Mucosa of rectum (tissue), 2 donors: ENCODE data around the gene POLR3H.
"Not testable (repeated sequence)": the region's sequence is repeated elsewhere in the genome, so short reads cannot be mapped to it uniquely, and the experiment has no call there.

ENCODE experiments used
- H3K27ac ChIP-seq, 2 donors: one replicate each; pipeline ENCODE4 v1.7.0; 2013; ENCODE audit warnings: inconsistent platforms in 2 of 2, low read depth in 2 of 2, low read length in 2 of 2
- H3K27me3 ChIP-seq, 2 donors: one replicate each; pipeline ENCODE4 v1.7.0; 2013; ENCODE audit warnings: low read length in 2 of 2; ENCODE audit not compliant: control insufficient read depth in 2 of 2, insufficient read depth in 2 of 2
- H3K36me3 ChIP-seq, 2 donors: one replicate each; pipeline ENCODE4 v1.7.0; 2013; ENCODE audit warnings: low read length in 2 of 2; ENCODE audit not compliant: control insufficient read depth in 2 of 2, insufficient read depth in 2 of 2
- H3K4me1 ChIP-seq, 2 donors: one replicate each; pipeline ENCODE4 v1.7.0; 2013; ENCODE audit warnings: low read length in 2 of 2, mild to moderate bottlenecking in 1 of 2; ENCODE audit not compliant: control insufficient read depth in 2 of 2, insufficient read depth in 2 of 2
- H3K4me3 ChIP-seq, 2 donors: one replicate each; pipeline ENCODE4 v1.7.0; 2013; ENCODE audit warnings: low read length in 2 of 2
- H3K9ac ChIP-seq, 2 donors: one replicate each; pipeline ENCODE4 v1.7.0; 2013; ENCODE audit warnings: low read length in 2 of 2, low read depth in 1 of 2, mild to moderate bottlenecking in 1 of 2
- H3K9me3 ChIP-seq, 2 donors: one replicate each; pipeline ENCODE4 v1.7.0; 2013; ENCODE audit warnings: low read length in 2 of 2; ENCODE audit not compliant: control insufficient read depth in 2 of 2
- donor health status: healthy.
- donor health status: Normal muscosa, but diverticular disease.

The POLR3H gene

DNA sequence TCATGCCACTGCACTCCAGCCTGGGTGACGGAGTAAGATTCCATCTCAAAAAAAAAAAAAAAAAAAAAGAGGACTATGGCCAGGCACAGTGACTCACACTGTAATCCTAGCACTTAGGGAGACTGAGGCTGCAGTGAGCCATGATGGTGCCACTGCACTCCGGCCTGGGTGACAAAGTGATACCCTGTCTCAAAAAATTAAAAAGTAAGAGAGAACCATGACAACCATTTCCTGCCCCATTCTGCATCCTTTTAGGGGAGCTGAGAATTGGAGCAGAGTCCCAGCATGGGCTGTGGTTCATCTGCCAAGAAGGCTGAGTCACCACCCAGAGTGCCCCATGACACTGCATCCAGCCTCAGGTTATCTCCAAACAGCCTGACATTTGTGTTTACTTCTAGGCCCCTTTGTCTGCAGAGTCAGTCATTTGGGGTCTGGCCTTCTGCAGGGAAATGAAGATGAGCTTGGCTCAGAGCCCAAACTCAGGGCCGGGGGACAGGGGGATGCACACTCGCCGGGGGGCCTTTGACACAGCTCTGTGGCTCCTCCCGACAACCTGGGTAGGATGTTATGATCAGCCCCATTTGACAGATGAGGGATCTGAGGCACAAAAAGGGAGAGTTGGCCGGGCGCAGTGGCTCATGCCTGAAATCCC lies 21.3 kb upstream of the POLR3H start:
- Histone ChIP-seq H3K27me3 (peaks cover 0 to 8% of the 10 kb centered on the region in 2 donors), H3K36me3 (no peaks in the 10 kb centered on the region), H3K27ac (no peak overlapping the region), H3K4me3 (no peak overlapping the region), H3K9ac (no peak overlapping the region), H3K9me3 (no peaks in the 10 kb centered on the region), H3K4me1 (no peaks in the 10 kb centered on the region)

DNA sequence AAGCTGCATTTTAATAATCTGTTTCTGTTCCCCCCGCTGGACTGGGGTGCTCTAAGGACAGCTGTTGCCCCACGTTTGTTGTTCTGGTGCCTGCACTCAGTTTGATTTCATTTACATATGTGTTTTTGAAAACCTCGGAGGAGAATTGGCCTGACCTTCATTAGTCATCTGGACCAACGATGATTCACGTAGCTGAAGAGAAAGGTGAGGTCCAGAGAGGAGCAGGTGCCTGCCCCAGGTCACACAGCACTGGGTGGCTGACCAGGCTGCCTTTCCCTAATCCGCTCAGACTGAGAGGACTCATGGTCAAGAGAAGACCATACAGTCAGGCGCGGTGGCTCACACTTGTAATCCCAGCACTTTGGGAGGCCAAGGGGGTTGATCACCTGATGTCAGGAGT lies 20.3 kb upstream of the POLR3H start:
- Histone ChIP-seq H3K9me3 (no peaks in the 10 kb centered on the region), H3K9ac (no peak overlapping the region), H3K4me3 (no peak overlapping the region), H3K27me3 (peaks cover 0 to 8% of the 10 kb centered on the region in 2 donors), H3K4me1 (no peaks in the 10 kb centered on the region), H3K27ac (no peak overlapping the region), H3K36me3 (no peaks in the 10 kb centered on the region)

DNA sequence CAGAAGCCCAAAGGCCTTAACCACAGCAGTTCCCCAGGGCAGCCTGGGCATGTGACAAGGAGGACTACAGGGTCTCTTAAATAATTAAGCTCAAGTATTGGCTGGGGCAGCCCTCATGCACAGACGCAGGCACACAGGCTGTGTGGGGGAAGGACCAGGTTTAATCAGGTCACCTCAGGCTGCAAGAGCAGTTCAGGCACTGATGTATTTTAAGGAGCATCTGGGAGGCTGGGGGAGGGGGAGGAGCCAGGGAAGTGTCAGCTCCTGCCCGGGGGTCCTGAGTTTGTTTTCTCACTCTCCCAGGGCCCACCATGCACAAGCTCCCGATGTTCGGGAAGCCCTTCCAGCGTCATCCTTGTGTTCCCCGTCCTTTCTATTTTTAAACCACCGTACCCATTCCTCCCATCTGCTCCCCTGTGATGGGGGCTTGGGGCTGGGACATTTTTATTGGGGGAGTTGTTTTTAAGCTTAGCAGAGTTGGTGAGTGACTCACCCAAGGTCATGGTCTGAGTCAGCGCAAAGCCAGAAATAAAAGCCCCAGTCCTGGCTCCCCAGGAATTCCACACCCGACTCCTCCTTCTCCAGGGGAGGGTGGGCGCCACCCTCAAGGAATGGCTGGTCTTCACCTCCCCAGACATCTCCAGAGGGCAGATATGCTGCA lies 18.9 kb upstream of the POLR3H start:
- H3K4me1 ChIP-seq: no peaks in the 10 kb centered on the region
- H3K27me3 ChIP-seq: peaks cover 0 to 8% of the 10 kb centered on the region in 2 donors
- no peak overlapping the region for H3K9ac ChIP-seq
- no peaks in the 10 kb centered on the region for H3K36me3 ChIP-seq
- no peak overlapping the region for H3K4me3 ChIP-seq
- no peak overlapping the region for H3K27ac ChIP-seq
- no peaks in the 10 kb centered on the region for H3K9me3 ChIP-seq

DNA sequence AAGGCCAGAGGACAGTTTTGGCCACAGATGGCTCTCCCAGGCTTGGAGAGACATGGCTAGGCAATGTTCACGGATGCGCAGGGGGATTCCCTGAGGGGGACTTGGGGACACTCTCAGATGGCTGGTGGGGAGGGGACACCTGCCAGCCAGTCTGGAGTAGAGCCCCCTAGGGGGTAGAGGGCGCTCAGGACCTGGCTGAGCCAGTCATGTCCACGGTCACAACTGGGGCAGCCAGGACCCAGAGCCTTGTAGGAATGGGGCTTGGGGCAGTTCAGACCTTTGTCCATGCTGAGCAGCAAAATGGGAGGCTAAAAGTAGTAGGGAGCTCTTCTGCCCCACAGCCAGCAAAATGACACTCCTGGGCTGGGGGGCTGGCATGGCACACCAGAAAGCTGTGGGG lies 18.2 kb upstream of the POLR3H start:
- H3K4me3 ChIP-seq: no peak overlapping the region
- no peak overlapping the region for H3K9ac ChIP-seq

DNA sequence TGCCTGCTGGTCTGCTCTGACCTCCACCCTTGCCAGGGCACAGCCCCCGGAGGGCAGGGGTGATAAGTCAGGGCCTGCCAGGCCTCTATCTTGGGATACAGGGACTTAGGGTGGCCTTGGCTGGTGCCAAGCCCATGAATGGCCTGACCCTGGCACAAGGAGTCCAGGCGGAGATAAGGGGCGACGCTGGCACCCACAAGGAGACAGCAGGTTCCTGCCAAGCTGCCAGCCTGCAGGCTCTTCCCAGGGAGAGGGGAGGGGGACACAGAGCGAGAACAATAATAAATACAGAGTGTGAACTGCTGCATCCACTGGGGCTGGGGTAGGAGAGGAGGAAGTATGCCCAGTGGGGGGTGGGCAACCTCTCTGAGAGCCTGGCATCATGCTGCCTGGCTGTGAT lies 17.5 kb upstream of the POLR3H start:
- no peak overlapping the region for H3K9ac ChIP-seq
- peaks cover 2 to 3% of the 10 kb centered on the region in 2 donors for H3K4me1 ChIP-seq
- peaks cover 0 to 8% of the 10 kb centered on the region in 2 donors for H3K27me3 ChIP-seq
- H3K4me3 ChIP-seq: no peak overlapping the region
- H3K36me3 ChIP-seq: no peaks in the 10 kb centered on the region
- H3K9me3 ChIP-seq: no peaks in the 10 kb centered on the region
- H3K27ac ChIP-seq: no peak overlapping the region

More for the DNA sequence above, 18.2 kb upstream of the POLR3H start:
- Histone ChIP-seq H3K4me1 (peaks cover 0 to 2% of the 10 kb centered on the region in 2 donors), H3K27ac (no peak overlapping the region), H3K36me3 (no peaks in the 10 kb centered on the region), H3K9me3 (no peaks in the 10 kb centered on the region), H3K27me3 (peaks cover 0 to 8% of the 10 kb centered on the region in 2 donors)

DNA sequence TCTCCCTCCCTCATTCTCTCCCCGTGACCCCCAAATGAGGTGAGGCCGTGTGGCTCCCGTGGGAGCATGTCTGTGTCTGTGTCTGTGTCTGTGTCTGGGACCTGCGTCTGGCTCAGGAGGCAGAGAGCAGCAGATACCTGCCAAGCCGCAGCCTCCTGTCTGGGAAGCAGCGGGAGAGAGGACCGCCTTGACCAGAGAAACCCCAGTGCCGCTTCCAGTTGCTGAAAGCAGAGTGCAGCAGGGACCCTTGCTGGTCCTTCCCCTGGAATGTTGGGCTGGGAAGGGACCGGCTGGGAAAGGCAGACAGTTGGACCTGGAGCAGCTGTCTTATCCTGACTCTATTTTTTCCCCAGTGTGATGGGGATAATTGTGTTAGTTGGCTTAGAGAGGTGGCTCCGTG lies 17.1 kb upstream of the POLR3H start:
- peaks cover 2 to 3% of the 10 kb centered on the region in 2 donors for H3K4me1 ChIP-seq
- H3K4me3 ChIP-seq: peak overlapping the region in 1 of 2 donors; percentile 28
- no peak overlapping the region for H3K27ac ChIP-seq
- H3K9me3 ChIP-seq: no peaks in the 10 kb centered on the region
- peaks cover 0 to 8% of the 10 kb centered on the region in 2 donors for H3K27me3 ChIP-seq
- no peak overlapping the region for H3K9ac ChIP-seq
- no peaks in the 10 kb centered on the region for H3K36me3 ChIP-seq

DNA sequence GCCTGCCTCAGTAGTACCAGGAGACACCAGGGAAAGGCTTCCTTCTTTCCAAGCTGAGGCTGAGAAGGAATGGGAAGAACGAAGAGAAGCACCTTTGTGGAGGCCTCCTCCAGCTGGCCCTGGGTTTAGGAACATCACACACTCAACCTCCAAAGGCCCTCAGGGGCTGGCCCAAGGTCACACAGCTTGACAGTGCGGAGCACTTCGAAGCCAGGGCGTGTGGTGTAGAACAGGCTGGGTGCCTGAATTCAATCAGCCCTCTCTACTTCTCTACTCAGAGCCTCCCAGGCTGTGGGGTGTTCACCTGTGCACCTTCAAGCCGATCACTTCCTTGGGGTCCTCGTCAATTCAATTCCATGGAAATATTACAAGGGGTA lies 15.8 kb upstream of the POLR3H start:
- Histone ChIP-seq H3K9me3 (no peaks in the 10 kb centered on the region), H3K9ac (no peak overlapping the region), H3K36me3 (no peaks in the 10 kb centered on the region), H3K4me1 (peaks cover 2 to 3% of the 10 kb centered on the region in 2 donors), H3K27ac (no peak overlapping the region), H3K4me3 (no peak overlapping the region), H3K27me3 (peaks cover 0 to 8% of the 10 kb centered on the region in 2 donors)

DNA sequence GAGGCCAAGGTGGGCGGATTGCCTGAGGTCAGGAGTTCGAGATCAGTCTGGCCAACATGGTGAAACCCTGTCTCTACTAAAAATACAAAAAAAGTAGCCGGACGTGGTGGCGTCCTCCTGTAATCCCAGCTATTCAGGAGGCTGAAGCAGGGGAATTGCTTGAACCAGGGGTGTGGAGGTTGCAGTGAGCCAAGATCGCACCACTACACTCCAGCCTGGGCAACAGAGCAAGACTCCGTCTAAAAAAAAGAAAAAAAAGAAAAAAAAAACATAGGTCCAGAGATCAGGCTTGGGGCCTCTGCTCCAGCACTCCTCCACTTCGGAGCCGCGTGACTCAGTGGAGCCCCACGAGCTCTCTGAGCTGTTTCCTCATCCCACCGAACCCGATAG lies 14.0 kb upstream of the POLR3H start:
- H3K9ac ChIP-seq, H3K4me3 ChIP-seq, H3K27ac ChIP-seq, H3K9me3 ChIP-seq, H3K27me3 ChIP-seq, H3K36me3 ChIP-seq, H3K4me1 ChIP-seq: not testable (repeated sequence)

DNA sequence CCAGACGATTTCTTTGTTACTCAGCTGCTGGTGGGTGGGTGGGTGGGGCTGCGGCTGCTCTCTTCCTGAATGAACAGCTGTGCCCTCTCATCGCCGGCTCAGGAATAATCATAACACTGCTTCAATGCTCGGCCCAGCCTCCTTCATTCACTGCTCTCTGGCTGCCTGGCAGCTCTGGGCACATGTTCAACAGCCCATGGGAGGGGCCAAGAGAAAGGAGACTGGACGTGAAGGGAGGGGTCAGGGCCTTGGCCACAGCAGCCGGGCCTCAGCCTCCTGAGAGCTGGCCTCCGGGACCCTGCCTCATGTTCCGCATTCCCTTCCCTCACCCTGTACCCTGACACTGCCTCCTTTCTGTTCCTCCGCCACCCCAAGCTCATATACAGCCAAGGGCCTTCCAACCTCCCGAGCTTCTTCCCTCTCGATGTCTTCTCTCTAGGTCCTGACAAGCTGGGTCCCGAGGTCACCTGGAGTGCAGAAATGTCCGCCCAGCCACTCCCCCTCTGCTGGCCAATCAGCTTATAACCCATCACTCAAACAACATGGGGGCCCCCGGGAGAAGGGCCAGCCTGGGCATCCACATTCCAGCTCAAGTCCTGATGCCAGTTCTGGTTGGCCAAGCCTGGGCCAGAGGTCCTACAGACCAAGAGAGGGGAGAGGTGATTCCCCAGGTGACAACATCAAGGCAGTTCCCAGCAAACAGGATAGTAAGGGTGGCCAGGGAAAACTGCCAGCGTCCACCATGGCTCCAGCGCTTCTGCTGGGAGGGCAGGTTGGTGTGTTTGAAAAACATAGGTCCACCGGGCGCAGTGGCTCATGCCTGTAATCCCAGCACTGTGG lies 13.4 kb upstream of the POLR3H start:
- H3K36me3 ChIP-seq: no peaks in the 10 kb centered on the region
- H3K27me3 ChIP-seq: peaks cover 0 to 8% of the 10 kb centered on the region in 2 donors
- H3K4me1 ChIP-seq: peaks cover 2 to 3% of the 10 kb centered on the region in 2 donors
- no peaks in the 10 kb centered on the region for H3K9me3 ChIP-seq
- peak overlapping the region; percentile 17 to 35 for H3K27ac ChIP-seq
- no peak overlapping the region for H3K9ac ChIP-seq
- H3K4me3 ChIP-seq: no peak overlapping the region

DNA sequence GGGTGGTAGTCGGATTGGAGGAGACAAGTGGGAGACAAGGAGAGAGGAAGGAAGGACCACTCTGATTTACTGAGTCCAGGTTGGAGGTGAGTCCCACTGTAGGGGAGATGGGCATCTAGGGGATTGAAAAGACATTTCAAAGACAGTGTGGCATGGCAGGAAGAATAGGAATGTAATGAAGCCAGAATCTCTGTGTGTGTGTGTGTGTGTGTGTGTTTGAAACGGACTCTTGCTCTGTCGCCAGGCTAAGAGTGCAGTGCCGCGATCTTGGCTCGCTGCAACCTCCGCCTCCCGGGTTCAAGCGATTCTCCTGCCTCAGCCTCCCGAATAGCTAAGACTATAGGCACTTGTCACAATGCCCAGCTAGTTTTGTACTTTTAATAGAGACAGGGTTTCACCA lies 12.3 kb upstream of the POLR3H start:
- no peak overlapping the region for H3K27ac ChIP-seq
- no peak overlapping the region for H3K9ac ChIP-seq
- H3K27me3 ChIP-seq: peaks cover 0 to 8% of the 10 kb centered on the region in 2 donors
- H3K4me1 ChIP-seq: peaks cover 2 to 3% of the 10 kb centered on the region in 2 donors
- H3K9me3 ChIP-seq: no peaks in the 10 kb centered on the region
- H3K36me3 ChIP-seq: no peaks in the 10 kb centered on the region
- no peak overlapping the region for H3K4me3 ChIP-seq
